Fibroblast of lung (primary cell): Measurements from ENCODE around the gene AMN. TPM values are rescaled to one million over a fixed set of nuclear protein-coding genes. Genes with fewer than 3 reads are reported as not detected.

Experiments
- DNase-seq, 2 donors: peaks; one replicate each; pipeline versions ENCODE4 v3.0.0 to v3.0.0-alpha.2; 2010; ENCODE audit warnings: low read depth in 2 of 2
- H2AFZ ChIP-seq: 2 replicates; pipeline ENCODE4 v1.5.1; 2012; ENCODE audit warnings: low read length, control low read depth, inconsistent platforms
- H3K27ac ChIP-seq: 2 replicates; pipeline ENCODE4 v1.5.1; 2011; ENCODE audit warnings: low read length, control low read depth; ENCODE audit not compliant: insufficient read depth
- H3K27me3 ChIP-seq: 2 replicates; pipeline ENCODE4 v1.5.1; 2011; ENCODE audit warnings: mild to moderate bottlenecking, low read length; ENCODE audit not compliant: control insufficient read depth, insufficient read depth
- H3K36me3 ChIP-seq: 2 replicates; pipeline ENCODE4 v1.5.1; 2011; ENCODE audit warnings: low read length; ENCODE audit not compliant: control insufficient read depth, insufficient read depth
- H3K4me1 ChIP-seq: 2 replicates; pipeline ENCODE4 v1.5.1; 2011; ENCODE audit warnings: low read length; ENCODE audit not compliant: control insufficient read depth, insufficient read depth; ENCODE audit errors: extremely low read depth
- H3K4me2 ChIP-seq: 2 replicates; pipeline ENCODE4 v1.5.1; 2011; ENCODE audit warnings: low read length, control low read depth; ENCODE audit not compliant: insufficient read depth; ENCODE audit errors: extremely low read depth
- H3K4me3 ChIP-seq, 4 experiments: fragments of 200-600 bp in 1 of 4; sonication (generic) in 1 of 4; replicated peaks in 1 of 4; 2 replicates each; pipeline ENCODE4 v1.5.1; 2011 to 2016; ENCODE audit warnings: low read length in 4 of 4, low read depth in 3 of 4, mild to moderate bottlenecking in 3 of 4, control low read depth in 2 of 4, inconsistent platforms in 1 of 4, mixed read lengths in 1 of 4; ENCODE audit not compliant: insufficient read depth in 1 of 4; ENCODE audit errors: control extremely low read depth in 1 of 4
- H3K79me2 ChIP-seq: 2 replicates; pipeline ENCODE4 v1.5.1; 2012; ENCODE audit warnings: mild to moderate bottlenecking, low read length, inconsistent platforms; ENCODE audit not compliant: control insufficient read depth, insufficient read depth
- H3K9ac ChIP-seq: 2 replicates; pipeline ENCODE4 v1.5.1; 2011; ENCODE audit warnings: mild to moderate bottlenecking, low read length, control low read depth; ENCODE audit not compliant: insufficient read depth
- H3K9me3 ChIP-seq: 2 replicates; pipeline ENCODE4 v1.5.1; 2012; ENCODE audit warnings: low read depth, low read length; ENCODE audit not compliant: control insufficient read depth, insufficient read depth
- H4K20me1 ChIP-seq: 2 replicates; pipeline ENCODE4 v1.5.1; 2011; ENCODE audit warnings: low read length; ENCODE audit not compliant: control insufficient read depth, insufficient read depth; ENCODE audit errors: extremely low read depth
- CTCF ChIP-seq, 2 donors: IDR thresholded peaks in 1 of 2; conservative IDR thresholded peaks in 1 of 2; 1 replicate in 1 of 2; 2 replicates in 1 of 2; pipeline ENCODE4 v1.5.1; 2011 to 2012; ENCODE audit warnings: low read length in 2 of 2, control low read depth in 1 of 2, inconsistent platforms in 1 of 2, low read depth in 1 of 2, mild to moderate bottlenecking in 1 of 2
- EZH2 ChIP-seq: IDR thresholded peaks from 2 replicates; pipeline ENCODE4 v1.5.1; 2012; ENCODE audit warnings: low read length, control low read depth, mild to moderate bottlenecking; ENCODE audit errors: missing control alignments
- polyA plus RNA-seq, 2 donors: library from polyadenylated mRNA; depleted of rRNA in 1 of 2; stranded (reverse) in 1 of 2; unstranded in 1 of 2; fragments of >200 nt; gene quantifications; 2 replicates each; pipeline ENCODE4 v1.2.1, GENCODE V29; 2011 to 2012; ENCODE audit warnings: missing spikeins in 1 of 2
- total RNA-seq: library from RNA; depleted of rRNA; stranded (reverse); fragments of >200 nt; gene quantifications from 2 replicates; pipeline ENCODE4 v1.2.1, GENCODE V29; 2014

Gene AMN
- total and polyA plus RNA-seq, 2 donors (not counting 1 experiment from before 2014, with no cell fraction given): under 0.01 TPM; not detected in 1

- peaks cover 32% of the 10 kb centered on the region for H3K27me3 ChIP-seq
- no peak overlapping the region for H3K4me3 ChIP-seq
- peaks cover 5% of the 10 kb centered on the region for H3K4me1 ChIP-seq
- no peak for DNase-seq
- H3K4me2 ChIP-seq: no peak overlapping the region
- H4K20me1 ChIP-seq: no peaks in the 10 kb centered on the region
- no peak overlapping the region for H2AFZ ChIP-seq
- H3K79me2 ChIP-seq: no peaks in the 10 kb centered on the region
- no peak overlapping the region for H3K27ac ChIP-seq
- H3K9me3 ChIP-seq: no peaks in the 10 kb centered on the region
- peaks cover 2% of the 10 kb centered on the region for H3K36me3 ChIP-seq
- TF ChIP-seq CTCF (conservative IDR thresholded peaks at IDR 0.05 in 1 of 2, IDR thresholded peaks at IDR 0.05 in 1 of 2; ENCODE audit: low read depth in 1 of 2, low read length in 2 of 2) (no peak), EZH2 (no peak)
- H3K9ac ChIP-seq: no peak overlapping the region
Measured at GRCh38 chr14:102930138-102930752, 7.8 kb downstream of the AMN start.

GRCh38 chr14:102930753-102931579, 8.5 kb downstream of the AMN start:
- Histone ChIP-seq H4K20me1 (no peaks in the 10 kb centered on the region), H3K4me3 (no peak overlapping the region), H3K9me3 (no peaks in the 10 kb centered on the region), H3K79me2 (no peaks in the 10 kb centered on the region), H3K4me1 (peaks cover 5% of the 10 kb centered on the region), H3K36me3 (peaks cover 2% of the 10 kb centered on the region), H2AFZ (no peak overlapping the region), H3K27ac (no peak overlapping the region), H3K4me2 (no peak overlapping the region), H3K9ac (no peak overlapping the region), H3K27me3 (peaks cover 29% of the 10 kb centered on the region)
- TF ChIP-seq CTCF (conservative IDR thresholded peaks at IDR 0.05 in 1 of 2, IDR thresholded peaks at IDR 0.05 in 1 of 2; ENCODE audit: low read depth in 1 of 2, low read length in 2 of 2) (no peak), EZH2 (peak; percentile 31)
- DNase-seq: peak; percentile 29 to 58

GRCh38 chr14:102931580-102932285, 9.3 kb downstream of the AMN start:
- Histone ChIP-seq H3K9ac (no peak overlapping the region), H3K4me3 (no peak overlapping the region), H3K4me2 (no peak overlapping the region), H3K9me3 (no peaks in the 10 kb centered on the region), H3K27ac (no peak overlapping the region), H3K36me3 (peaks cover 2% of the 10 kb centered on the region), H3K4me1 (peaks cover 5% of the 10 kb centered on the region), H4K20me1 (no peaks in the 10 kb centered on the region), H3K27me3 (peaks cover 29% of the 10 kb centered on the region), H3K79me2 (no peaks in the 10 kb centered on the region), H2AFZ (no peak overlapping the region)
- DNase-seq: no peak
- TF ChIP-seq CTCF (conservative IDR thresholded peaks at IDR 0.05 in 1 of 2, IDR thresholded peaks at IDR 0.05 in 1 of 2; ENCODE audit: low read depth in 1 of 2, low read length in 2 of 2): no peak
- TF ChIP-seq EZH2: no peak
